PFSK-1 (cell line): ENCODE data around the gene DRD4.

Experiments
- FOXP2 ChIP-seq: optimal IDR thresholded peaks from 2 replicates; pipeline ENCODE3; 2011; ENCODE audit warnings: borderline replicate concordance, control low read depth, inconsistent platforms; ENCODE audit not compliant: insufficient read depth; ENCODE audit errors: extremely low read length, extremely low read depth
- POLR2AphosphoS5 ChIP-seq: IDR thresholded peaks from 2 replicates; pipeline ENCODE4 v1.6.1; 2012; ENCODE audit warnings: low read depth, mild to moderate bottlenecking, control low read depth, low read length, moderate library complexity
- SIN3A ChIP-seq: IDR thresholded peaks from 2 replicates; pipeline ENCODE4 v1.6.1; 2012; ENCODE audit warnings: mild to moderate bottlenecking, low read length, moderate library complexity, borderline replicate concordance; ENCODE audit not compliant: insufficient read depth
- TAF1 ChIP-seq: IDR thresholded peaks from 2 replicates; pipeline ENCODE4 v1.6.1; 2012; ENCODE audit warnings: low read length, control low read depth, borderline replicate concordance; ENCODE audit not compliant: insufficient read depth
- TF ChIP-seq, protein P1 (sequence below), 2 experiments: IDR thresholded peaks; 2 replicates each; pipeline versions ENCODE4 v1.6.1 to v1.8.0; 2011 to 2012; ENCODE audit warnings: low read depth in 2 of 2, low read length in 2 of 2, control low read depth in 1 of 2, inconsistent platforms in 1 of 2, mild to moderate bottlenecking in 1 of 2, moderate library complexity in 1 of 2; ENCODE audit not compliant: insufficient read depth in 1 of 2

Gene DRD4

DNA sequence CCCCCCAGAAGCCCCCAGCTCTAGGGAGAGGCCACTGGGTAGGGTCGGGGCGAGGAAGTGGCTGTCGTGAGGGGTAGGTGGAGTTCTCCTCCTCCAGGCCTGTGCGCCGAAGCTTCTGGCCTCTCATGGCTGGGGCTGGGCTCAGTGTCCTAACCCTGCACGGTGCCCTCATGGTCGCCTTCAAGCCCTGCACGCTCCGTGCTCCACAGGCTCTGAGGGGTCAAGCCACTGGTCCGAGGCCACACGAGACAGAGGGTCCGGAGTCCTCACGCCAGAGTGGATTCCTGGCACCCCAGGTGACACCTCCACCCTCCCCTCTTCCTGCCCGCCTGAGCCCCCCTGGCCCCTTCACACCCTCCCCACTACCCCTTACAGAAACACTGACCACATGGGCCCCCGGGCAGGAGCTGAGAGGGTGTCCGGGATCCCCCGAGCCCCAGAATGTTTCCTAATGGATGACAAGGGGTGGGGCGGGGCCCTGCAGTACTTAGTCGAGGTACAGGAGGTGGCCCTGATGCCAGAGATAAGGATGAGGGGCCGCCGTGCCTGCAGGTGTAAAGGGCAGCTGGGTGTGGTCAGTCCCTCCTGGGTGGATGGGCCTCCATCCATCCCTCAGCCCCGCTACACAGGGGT, 11.3 kb upstream of the DRD4 start:
- TF ChIP-seq POLR2AphosphoS5, result no peak
- TF ChIP-seq, protein P1, sequence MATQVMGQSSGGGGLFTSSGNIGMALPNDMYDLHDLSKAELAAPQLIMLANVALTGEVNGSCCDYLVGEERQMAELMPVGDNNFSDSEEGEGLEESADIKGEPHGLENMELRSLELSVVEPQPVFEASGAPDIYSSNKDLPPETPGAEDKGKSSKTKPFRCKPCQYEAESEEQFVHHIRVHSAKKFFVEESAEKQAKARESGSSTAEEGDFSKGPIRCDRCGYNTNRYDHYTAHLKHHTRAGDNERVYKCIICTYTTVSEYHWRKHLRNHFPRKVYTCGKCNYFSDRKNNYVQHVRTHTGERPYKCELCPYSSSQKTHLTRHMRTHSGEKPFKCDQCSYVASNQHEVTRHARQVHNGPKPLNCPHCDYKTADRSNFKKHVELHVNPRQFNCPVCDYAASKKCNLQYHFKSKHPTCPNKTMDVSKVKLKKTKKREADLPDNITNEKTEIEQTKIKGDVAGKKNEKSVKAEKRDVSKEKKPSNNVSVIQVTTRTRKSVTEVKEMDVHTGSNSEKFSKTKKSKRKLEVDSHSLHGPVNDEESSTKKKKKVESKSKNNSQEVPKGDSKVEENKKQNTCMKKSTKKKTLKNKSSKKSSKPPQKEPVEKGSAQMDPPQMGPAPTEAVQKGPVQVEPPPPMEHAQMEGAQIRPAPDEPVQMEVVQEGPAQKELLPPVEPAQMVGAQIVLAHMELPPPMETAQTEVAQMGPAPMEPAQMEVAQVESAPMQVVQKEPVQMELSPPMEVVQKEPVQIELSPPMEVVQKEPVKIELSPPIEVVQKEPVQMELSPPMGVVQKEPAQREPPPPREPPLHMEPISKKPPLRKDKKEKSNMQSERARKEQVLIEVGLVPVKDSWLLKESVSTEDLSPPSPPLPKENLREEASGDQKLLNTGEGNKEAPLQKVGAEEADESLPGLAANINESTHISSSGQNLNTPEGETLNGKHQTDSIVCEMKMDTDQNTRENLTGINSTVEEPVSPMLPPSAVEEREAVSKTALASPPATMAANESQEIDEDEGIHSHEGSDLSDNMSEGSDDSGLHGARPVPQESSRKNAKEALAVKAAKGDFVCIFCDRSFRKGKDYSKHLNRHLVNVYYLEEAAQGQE (IDR thresholded peaks at IDR 0.05; ENCODE audit: insufficient read depth in 1 of 2, low read depth in 2 of 2, low read length in 2 of 2), result no peak
- no peak for TF ChIP-seq TAF1
- TF ChIP-seq FOXP2, result no peak
- no peak for TF ChIP-seq SIN3A

- TF ChIP-seq TAF1 (no peak), SIN3A (no peak), POLR2AphosphoS5 (no peak), FOXP2 (no peak)
- TF ChIP-seq, protein P1 (IDR thresholded peaks at IDR 0.05; ENCODE audit: insufficient read depth in 1 of 2, low read depth in 2 of 2, low read length in 2 of 2), result no peak
These were observed 10.4 kb upstream of the DRD4 start, which contains the start of gene SCT for GRCh38 chr11:626475-627307. Gene SCT (minus strand): TSS chr11:627181. CDS start chr11:627143, 38 bp downstream.

GRCh38 chr11:627308-627576, 9.8 kb upstream of the DRD4 start:
- no peak for TF ChIP-seq FOXP2
- TF ChIP-seq SIN3A, result no peak
- TF ChIP-seq POLR2AphosphoS5, result no peak
- TF ChIP-seq TAF1, result no peak

- TF ChIP-seq POLR2AphosphoS5 (no peak), TAF1 (no peak), SIN3A (no peak), FOXP2 (no peak)
- TF ChIP-seq, protein P1 (IDR thresholded peaks at IDR 0.05; ENCODE audit: insufficient read depth in 1 of 2, low read depth in 2 of 2, low read length in 2 of 2), result no peak
These were observed 9.0 kb upstream of the DRD4 start for GRCh38 chr11:628056-628455.

DNA sequence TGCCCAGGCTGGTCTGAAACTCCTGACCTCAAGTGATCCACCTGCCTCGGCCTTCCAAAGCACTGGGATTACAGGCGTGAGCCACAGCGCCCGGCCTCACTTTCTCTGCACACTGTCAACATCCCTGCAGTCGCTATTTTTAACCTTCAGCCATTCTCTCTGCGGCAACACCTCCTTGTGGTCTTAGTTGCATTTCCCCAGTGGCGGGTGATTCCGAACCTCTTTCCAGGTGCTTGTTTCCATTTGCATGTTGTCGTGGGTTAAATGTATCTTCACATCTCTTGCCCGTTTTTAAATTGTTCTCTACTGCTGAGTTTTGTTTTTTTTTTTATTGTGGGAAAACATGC, 7.9 kb upstream of the DRD4 start:
- TF ChIP-seq SIN3A, result no peak
- TF ChIP-seq POLR2AphosphoS5, result no peak
- TF ChIP-seq, protein P1 (IDR thresholded peaks at IDR 0.05; ENCODE audit: insufficient read depth in 1 of 2, low read depth in 2 of 2, low read length in 2 of 2), result no peak
